Activated CD8-positive, alpha-beta memory T cell treated with anti-CD3 and anti-CD28 coated beads for 4 hours (primary cell): Measurements from ENCODE around the gene FBXL17.

Source experiments
- DNase-seq, 2 donors: peaks; one replicate each; pipeline ENCODE4 v3.0.0-alpha.2; 2020; ENCODE audit warnings: low read depth in 2 of 2

The FBXL17 gene

GRCh38 chr5:107954254-107954653 is 427.6 kb downstream of the FBXL17 start:
- DNase-seq: no peak

- no peak for DNase-seq
These were observed 429.4 kb downstream of the FBXL17 start for GRCh38 chr5:107952450-107952849.

- DNase-seq: no peak
These were observed 430.6 kb downstream of the FBXL17 start for GRCh38 chr5:107951309-107951708.

DNA sequence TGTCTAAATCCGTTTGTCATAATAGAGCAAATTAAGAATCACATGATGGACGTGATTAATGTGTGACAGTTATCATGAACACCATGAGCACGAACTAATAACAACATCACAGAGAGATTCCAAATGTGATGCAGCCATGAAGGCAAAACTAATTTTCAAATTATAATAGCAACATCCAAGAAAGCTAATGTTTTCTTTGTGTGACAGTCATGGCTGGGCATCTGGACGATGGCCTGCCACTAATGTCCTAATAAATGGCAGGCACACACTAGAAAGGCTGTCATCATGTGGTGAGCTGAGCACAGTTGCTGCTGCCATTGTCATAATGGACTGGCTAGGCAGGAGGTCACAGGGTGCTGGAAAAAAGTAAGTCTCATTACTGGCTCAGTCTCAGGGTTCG is 431.1 kb downstream of the FBXL17 start:
- no peak for DNase-seq

GRCh38 chr5:107949688-107950341 is 432.1 kb downstream of the FBXL17 start:
- no peak for DNase-seq

DNA sequence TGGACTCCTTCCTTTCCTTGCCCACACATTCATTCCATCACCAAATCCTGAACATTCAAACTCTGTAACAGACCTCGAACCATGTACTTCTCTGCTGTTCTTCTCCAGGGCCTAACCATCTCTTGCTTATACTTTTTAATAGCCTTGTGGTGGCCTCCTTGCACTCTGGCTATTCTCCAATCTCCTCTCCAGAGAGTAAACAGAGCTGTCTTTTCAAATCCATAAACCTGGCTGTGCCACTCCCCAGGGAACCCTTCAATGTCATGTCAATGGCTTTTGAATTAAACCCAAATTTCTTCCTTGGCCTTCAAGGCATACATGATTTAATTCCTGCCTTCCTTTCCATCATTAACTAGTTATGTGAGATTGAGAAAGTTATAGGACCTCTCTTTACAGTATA is 433.5 kb downstream of the FBXL17 start:
- no peak for DNase-seq

DNA sequence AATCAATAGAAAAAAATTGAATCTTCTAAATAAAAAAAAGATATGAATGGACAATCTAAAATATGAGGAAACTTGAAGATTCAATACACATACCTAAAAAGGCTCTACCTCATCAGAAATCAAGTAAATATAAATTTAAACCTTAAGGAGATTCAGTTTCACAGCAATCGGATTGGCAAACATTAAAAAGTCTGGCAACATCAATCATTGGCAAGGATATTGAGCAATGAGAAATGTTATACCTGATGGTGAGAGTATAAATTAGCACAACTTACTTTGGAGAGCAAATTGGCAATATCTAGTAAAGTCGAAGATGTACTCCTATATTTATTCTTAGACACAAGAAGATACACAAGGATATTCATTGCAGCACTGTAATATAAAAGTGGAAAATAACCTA is 436.8 kb downstream of the FBXL17 start:
- no peak for DNase-seq

DNA sequence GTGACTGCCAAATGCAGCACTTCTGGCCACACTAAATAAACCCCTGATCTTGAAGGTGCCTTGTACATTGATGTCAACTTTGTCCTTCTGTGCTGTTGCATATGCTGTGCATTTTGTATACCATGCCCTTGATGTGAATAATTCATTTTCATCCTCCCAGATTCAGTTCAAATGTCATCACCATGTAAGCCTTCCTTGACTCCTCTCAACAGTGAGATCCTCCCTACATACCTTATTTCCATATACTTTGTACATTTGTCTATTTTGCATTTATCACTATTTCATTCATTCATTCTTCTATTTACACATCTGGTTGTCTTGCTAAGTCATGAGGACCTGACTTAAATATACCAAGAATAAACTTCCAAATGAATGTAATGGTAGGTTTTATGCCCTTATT is 438.0 kb downstream of the FBXL17 start:
- DNase-seq: no peak

- no peak for DNase-seq
These were observed 440.9 kb downstream of the FBXL17 start for GRCh38 chr5:107941036-107941435.

DNA sequence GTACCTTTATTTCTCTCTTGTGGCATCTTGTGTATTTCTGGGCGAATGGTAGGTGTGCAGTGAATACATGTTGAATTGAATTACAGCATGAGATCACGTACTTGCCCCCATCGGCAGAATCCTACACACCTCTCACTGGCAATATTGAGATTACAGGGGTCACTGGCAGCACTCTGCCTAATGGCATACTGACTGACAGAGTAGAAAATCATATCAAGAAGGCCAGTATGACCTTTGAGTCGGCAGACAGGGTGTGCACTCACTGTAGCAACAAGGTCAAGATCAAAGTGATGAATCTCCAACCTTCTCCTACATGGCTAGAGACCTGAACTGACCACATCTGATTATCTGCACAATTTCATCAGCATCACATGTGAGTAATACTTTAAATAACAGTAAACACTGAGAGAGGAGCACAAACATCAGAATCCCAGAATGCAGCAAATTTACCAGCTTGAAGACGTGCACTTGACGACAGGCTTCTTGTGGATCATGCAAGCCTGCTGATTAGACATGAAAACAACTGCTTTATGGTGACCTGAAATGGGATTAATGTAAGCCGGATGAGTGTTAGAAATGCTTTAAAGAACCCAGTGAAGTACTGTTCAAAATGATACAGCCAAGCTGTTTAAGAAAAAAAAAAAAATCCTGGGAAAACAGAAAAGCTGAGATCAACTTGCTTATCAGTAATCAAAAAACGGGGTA is 444.1 kb downstream of the FBXL17 start:
- no peak for DNase-seq

GRCh38 chr5:107937204-107937603 is 444.7 kb downstream of the FBXL17 start:
- DNase-seq: no peak

DNA sequence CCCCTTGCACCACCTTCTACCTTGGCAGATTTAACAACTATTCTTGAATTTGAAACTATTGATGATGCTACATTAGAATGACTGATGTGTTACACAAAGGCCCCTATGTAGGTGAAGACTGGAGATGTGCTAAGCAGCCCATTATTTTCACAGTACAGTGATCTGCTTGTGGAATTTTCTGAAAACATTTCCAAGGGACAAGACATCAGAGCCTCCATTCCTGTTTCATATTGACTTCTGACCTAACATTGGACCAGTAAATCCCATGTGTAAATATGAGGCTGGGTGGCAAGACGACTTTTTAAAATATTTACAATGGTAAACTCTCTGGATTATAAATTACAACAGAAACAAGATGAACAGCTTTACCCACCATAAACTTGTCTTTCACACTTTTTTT is 445.4 kb downstream of the FBXL17 start:
- no peak for DNase-seq

GRCh38 chr5:107935645-107936044 is 446.3 kb downstream of the FBXL17 start:
- no peak for DNase-seq

GRCh38 chr5:107933326-107933725 is 448.6 kb downstream of the FBXL17 start:
- DNase-seq: no peak

GRCh38 chr5:107930891-107931290 is 451.0 kb downstream of the FBXL17 start:
- no peak for DNase-seq

- no peak for DNase-seq
These were observed 451.8 kb downstream of the FBXL17 start for GRCh38 chr5:107930092-107930491.

DNA sequence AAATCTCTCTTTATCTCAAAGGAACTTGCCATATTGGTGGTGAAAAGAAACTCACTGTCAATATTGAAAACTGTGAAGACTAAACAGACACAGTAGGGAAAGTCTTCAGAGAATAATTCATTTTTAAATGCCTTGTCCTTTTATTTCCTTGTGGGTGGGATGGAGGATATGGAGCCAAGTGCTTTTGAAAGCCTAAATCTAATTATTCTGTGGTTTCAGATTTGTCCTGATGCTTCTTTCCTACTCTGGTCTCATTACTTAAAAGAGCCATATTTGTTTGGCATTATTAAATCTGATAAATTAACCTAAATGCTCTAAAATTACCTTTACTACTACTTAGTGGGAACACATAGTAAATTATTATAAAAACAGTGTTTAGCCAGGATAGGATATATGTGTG is 452.8 kb downstream of the FBXL17 start:
- DNase-seq: no peak

GRCh38 chr5:107926121-107926520 is 455.8 kb downstream of the FBXL17 start:
- DNase-seq: no peak

DNA sequence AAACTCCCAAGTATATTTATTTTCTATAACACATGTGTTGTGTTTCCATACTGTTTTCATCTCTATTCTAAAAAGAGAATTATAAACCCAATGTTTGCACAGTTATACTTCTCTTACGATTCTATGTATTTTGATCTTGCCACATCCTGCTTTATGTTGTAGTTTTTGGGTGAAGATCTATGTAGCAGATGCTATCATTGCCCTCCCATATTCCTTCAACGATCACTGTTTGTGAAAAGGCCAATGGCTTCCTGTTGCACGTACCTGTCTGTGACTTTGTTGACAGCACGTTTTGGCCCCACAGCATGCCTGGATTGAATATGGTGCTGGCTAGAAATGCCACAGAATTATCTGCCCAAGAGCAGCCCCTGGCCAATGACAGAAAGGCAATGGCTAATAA is 456.7 kb downstream of the FBXL17 start:
- DNase-seq: no peak

- DNase-seq: no peak
These were observed 461.9 kb downstream of the FBXL17 start for GRCh38 chr5:107919969-107920368.

DNA sequence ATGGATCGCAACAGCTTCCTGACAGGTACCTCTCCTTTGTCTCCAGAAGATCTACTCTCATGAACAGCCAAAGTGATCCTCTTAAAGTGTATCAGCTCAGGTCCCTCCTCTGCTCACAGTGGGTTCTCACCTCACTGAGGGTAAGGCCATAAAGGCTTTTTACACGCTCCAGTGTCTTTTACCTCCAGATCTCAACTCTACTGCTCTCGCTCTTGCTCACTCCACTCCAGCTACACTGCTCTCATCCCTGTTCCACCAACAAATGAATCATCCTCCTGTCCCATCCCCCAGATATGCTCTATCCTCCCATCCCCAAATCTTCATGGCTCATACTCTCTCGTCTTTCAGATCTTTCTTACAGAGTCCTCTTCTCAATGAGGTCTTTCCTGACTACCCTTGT is 462.5 kb downstream of the FBXL17 start:
- DNase-seq: no peak

- no peak for DNase-seq
These were observed 463.9 kb downstream of the FBXL17 start for GRCh38 chr5:107917983-107918382.
